Stomach (tissue), 9 donors: ENCODE results near the gene ANKS1B. TPM values are rescaled to one million over a fixed set of nuclear protein-coding genes. Genes with fewer than 3 reads are reported as not detected.

Experiments
- DNase-seq, 2 donors: peaks; one replicate each; pipeline versions ENCODE4 v3.0.0 to v3.0.0-alpha.2; 2013 to 2019
- H3K27ac ChIP-seq, 5 donors: fragments of 200-600 bp in 4 of 5; sonication (generic) in 4 of 5; one replicate each; pipeline ENCODE4 v1.5.1; 2013 to 2019; ENCODE audit warnings: mild to moderate bottlenecking in 1 of 5, moderate library complexity in 1 of 5
- H3K27me3 ChIP-seq, 3 donors: fragments of 200-600 bp; sonication (generic); one replicate each; pipeline ENCODE4 v1.5.1; 2017 to 2019; ENCODE audit warnings: mixed run types in 1 of 3
- H3K36me3 ChIP-seq, 4 donors: fragments of 200-600 bp; sonication (generic); 1 replicate in 3 of 4; 2 replicates in 1 of 4; pipeline ENCODE4 v1.5.1; 2016 to 2019
- H3K4me1 ChIP-seq, 4 donors: fragments of 200-600 bp; sonication (generic); one replicate each; pipeline ENCODE4 v1.5.1; 2016 to 2019
- H3K4me3 ChIP-seq, 4 donors: fragments of 200-600 bp; sonication (generic) in 3 of 4; one replicate each; pipeline ENCODE4 v1.5.1; 2016 to 2019; ENCODE audit warnings: mild to moderate bottlenecking in 1 of 4
- H3K9me3 ChIP-seq, 4 donors: fragments of 200-600 bp; sonication (generic); one replicate each; pipeline ENCODE4 v1.5.1; 2016 to 2019
- CTCF ChIP-seq, 7 experiments: fragments of 450-650 bp in 4 of 7; fragments of 200-600 bp in 3 of 7; sonication (generic) in 3 of 7; IDR thresholded peaks; one replicate each; pipeline ENCODE4 v1.5.1; 2016 to 2019; ENCODE audit warnings: antibody characterized with exemption in 7 of 7, control low read depth in 2 of 7, mild to moderate bottlenecking in 1 of 7
- EP300 ChIP-seq: sonication (generic); formaldehyde crosslinking; IDR thresholded peaks from one replicate; pipeline ENCODE4 v1.6.1; 2017; ENCODE audit warnings: antibody characterized with exemption
- POLR2A ChIP-seq, 4 donors: fragments of 450-650 bp; IDR thresholded peaks; one replicate each; pipeline ENCODE4 v1.6.1; 2016; ENCODE audit warnings: antibody characterized with exemption in 4 of 4, control low read depth in 2 of 4, mild to moderate bottlenecking in 1 of 4, moderate library complexity in 1 of 4
- POLR2AphosphoS5 ChIP-seq, 3 donors: sonication (generic); formaldehyde crosslinking; IDR thresholded peaks; one replicate each; pipeline ENCODE4 v1.6.1; 2016; ENCODE audit warnings: antibody characterized with exemption in 3 of 3
- WGBS, 5 donors: extraction: QIAGEN DNeasy Blood & Tissue Kit in 3 of 5; methylation state at CpG; one replicate each; pipeline versions ENCODE4 v1.1.5 to v1.1.7; 2013 to 2018; 5-methylcytosine and 5-hydroxymethylcytosine counted together
- intact Hi-C: fragments of 100-400 bp; cut with DNase I; formaldehyde crosslinking; loops from one replicate; pipeline ENCODE4 v1.15.1; 2023; ENCODE audit warnings: low total_unique reads
- polyA plus RNA-seq, 3 donors: library from polyadenylated mRNA; stranded (reverse); fragments of 200-250 nt; gene quantifications; one replicate each; pipeline ENCODE4 v1.2.3, GENCODE V29; 2013
- total RNA-seq, 5 donors: library from RNA; depleted of rRNA; stranded (reverse); fragments of >200 nt; gene quantifications; one replicate each; pipeline versions ENCODE4 v1.1.0 to v1.2.3, GENCODE V29; 2014 to 2016
- donor health status: healthy with polysubstance abuse.
- donor health status: Bipolar disorder and iron deficiency.
- donor health status: healthy.

The ANKS1B gene
- total and polyA plus RNA-seq, 8 donors = 0.73 to 26.8 (median 2.2) TPM; not detected in 2

- Histone ChIP-seq H3K4me1 (peaks cover 0 to 14% (median 10%) of the 10 kb centered on the region in 4 donors), H3K27ac (no peak overlapping the region), H3K9me3 (no peaks in the 10 kb centered on the region), H3K4me3 (no peak overlapping the region), H3K36me3 (no peaks in the 10 kb centered on the region), H3K27me3 (peaks cover 0 to 11% (median 0%) of the 10 kb centered on the region in 3 donors)
- DNase-seq = no peak
- WGBS, 5 donors = 54 to 66% (median 58%) methylated on average over 2 of the region's 2 CpGs
- intact Hi-C loops = no loop called here
- no peak for TF ChIP-seq EP300
- no peak for TF ChIP-seq CTCF (IDR thresholded peaks at IDR 0.05)
- TF ChIP-seq POLR2A (IDR thresholded peaks at IDR 0.05) = no peak
- no peak for TF ChIP-seq POLR2AphosphoS5 (IDR thresholded peaks at IDR 0.05)
These were observed 5.3 kb downstream of the ANKS1B start for GRCh38 chr12:99979471-99979870.

GRCh38 chr12:99978152-99978551, 6.6 kb downstream of the ANKS1B start:
- Histone ChIP-seq H3K4me3 (no peak overlapping the region), H3K4me1 (peaks cover 0 to 1% (median under 1%) of the 10 kb centered on the region in 4 donors), H3K9me3 (peaks cover 0 to 3% (median 0%) of the 10 kb centered on the region in 4 donors), H3K36me3 (no peaks in the 10 kb centered on the region), H3K27ac (no peak overlapping the region), H3K27me3 (no peaks in the 10 kb centered on the region)
- TF ChIP-seq EP300 = no peak
- no peak for TF ChIP-seq POLR2A (IDR thresholded peaks at IDR 0.05)
- no peak for TF ChIP-seq CTCF (IDR thresholded peaks at IDR 0.05)
- no peak for TF ChIP-seq POLR2AphosphoS5 (IDR thresholded peaks at IDR 0.05)
- whole genome bisulfite sequencing, 5 donors = 77 to 91% (median 84%) methylated on average over 1 of the region's 1 CpG
- intact Hi-C loops = no loop called here
- DNase-seq = no peak

GRCh38 chr12:99977550-99977949, 7.2 kb downstream of the ANKS1B start:
- Histone ChIP-seq H3K36me3 (no peaks in the 10 kb centered on the region), H3K9me3 (peaks cover 0 to 8% (median 0%) of the 10 kb centered on the region in 4 donors), H3K4me3 (no peak overlapping the region), H3K27ac (no peak overlapping the region), H3K27me3 (no peaks in the 10 kb centered on the region), H3K4me1 (no peaks in the 10 kb centered on the region)
- intact Hi-C loops = no loop called here
- DNase-seq = no peak
- 82 to 92% (median 83%) methylated on average over 4 of the region's 4 CpGs for WGBS, 5 donors
- no peak for TF ChIP-seq POLR2AphosphoS5 (IDR thresholded peaks at IDR 0.05)
- TF ChIP-seq EP300 = no peak
- no peak for TF ChIP-seq CTCF (IDR thresholded peaks at IDR 0.05)
- TF ChIP-seq POLR2A (IDR thresholded peaks at IDR 0.05) = no peak

GRCh38 chr12:99976762-99977161, 8.0 kb downstream of the ANKS1B start:
- H3K4me3 ChIP-seq = no peak overlapping the region
- H3K9me3 ChIP-seq = peaks cover 0 to 8% (median 0%) of the 10 kb centered on the region in 4 donors
- H3K27ac ChIP-seq = no peak overlapping the region
- intact Hi-C loops = no loop called here
- DNase-seq = no peak
- H3K4me1 ChIP-seq = no peaks in the 10 kb centered on the region
- H3K27me3 ChIP-seq = no peaks in the 10 kb centered on the region
- no peak for TF ChIP-seq POLR2AphosphoS5 (IDR thresholded peaks at IDR 0.05)
- no peak for TF ChIP-seq CTCF (IDR thresholded peaks at IDR 0.05)
- TF ChIP-seq EP300 = no peak
- TF ChIP-seq POLR2A (IDR thresholded peaks at IDR 0.05) = no peak
- H3K36me3 ChIP-seq = no peaks in the 10 kb centered on the region
